Measurements from ENCODE around the gene IL1RAPL2.

The IL1RAPL2 gene

GRCh38 chrX:105299286-105299685, 733.3 kb downstream of the IL1RAPL2 start (continued):
- no peak for TF ChIP-seq ZNF626 (tag by site-specific recombination; IDR thresholded peaks at IDR 0.05)
- no peak for TF ChIP-seq ZNF112 (tag by site-specific recombination; IDR thresholded peaks at IDR 0.05)
- TF ChIP-seq ZNF362 (tag by site-specific recombination; IDR thresholded peaks at IDR 0.05), result no peak
- TF ChIP-seq ZNF169 (tag by site-specific recombination; IDR thresholded peaks at IDR 0.05), result no peak
- no peak for TF ChIP-seq GLIS2 (tag by site-specific recombination; IDR thresholded peaks at IDR 0.05)
- TF ChIP-seq ZNF514 (tag by site-specific recombination; IDR thresholded peaks at IDR 0.05), result no peak
- TF ChIP-seq KLF17 (tag by site-specific recombination; IDR thresholded peaks at IDR 0.05), result no peak
- TF ChIP-seq ZNF501 (tag by site-specific recombination; IDR thresholded peaks at IDR 0.05), result no peak
- TF ChIP-seq ZNF19 (tag by site-specific recombination; IDR thresholded peaks at IDR 0.05; ENCODE audit: low read depth), result no peak
- TF ChIP-seq TCF7L2 (IDR thresholded peaks at IDR 0.05; ENCODE audit: borderline replicate concordance, low read depth, low read length), result no peak

- no peaks in the 10 kb centered on the region for H3K4me1 ChIP-seq (ENCODE audit: control insufficient read depth, insufficient read depth, low read length)
- H3K36me3 ChIP-seq (ENCODE audit: control insufficient read depth in 2 of 2, insufficient read depth in 1 of 2, low read length in 2 of 2), result no peaks in the 10 kb centered on the region
- ChIA-PET CTCF (interaction anchor here (0.6 kb wide), 2 partner anchors 47 to 517 kb away, joined by 3 read pairs; no protein-coding TSS in a partner anchor), POLR2A (no interaction called here)
- no peak overlapping the region for H3K27ac ChIP-seq (ENCODE audit: extremely low read depth, low read depth, low read length)
- H3K4me3 ChIP-seq (ENCODE audit: low read depth, low read length), result no peak overlapping the region
- TF ChIP-seq ZNF114 (tag by site-specific recombination; IDR thresholded peaks at IDR 0.05), result no peak
- TF ChIP-seq ZNF174 (tag by site-specific recombination; IDR thresholded peaks at IDR 0.05), result no peak
- TF ChIP-seq ZNF155 (tag by site-specific recombination; IDR thresholded peaks at IDR 0.05), result no peak
- no peak for TF ChIP-seq HOXC10 (CRISPR knock-in tag; IDR thresholded peaks at IDR 0.05)
- no peak for TF ChIP-seq EGR2 (tag by site-specific recombination; IDR thresholded peaks at IDR 0.05; ENCODE audit: low read depth)
- TF ChIP-seq CTCF (tag by site-specific recombination; IDR thresholded peaks at IDR 0.05), result no peak
- no peak for TF ChIP-seq GLIS1 (tag by site-specific recombination; IDR thresholded peaks at IDR 0.05)
- TF ChIP-seq ZNF610 (tag by site-specific recombination; IDR thresholded peaks at IDR 0.05; ENCODE audit: borderline replicate concordance), result no peak
- no peak for TF ChIP-seq REST (tag by site-specific recombination; IDR thresholded peaks at IDR 0.05)
- no peak for TF ChIP-seq SCRT1 (tag by site-specific recombination; IDR thresholded peaks at IDR 0.05; ENCODE audit: borderline replicate concordance)
- no peak for TF ChIP-seq PRDM4 (tag by site-specific recombination; IDR thresholded peaks at IDR 0.05)
- no peak for TF ChIP-seq ZNF239 (tag by site-specific recombination; IDR thresholded peaks at IDR 0.05)
- no peak for TF ChIP-seq ZNF791 (tag by site-specific recombination; IDR thresholded peaks at IDR 0.05)
- no peak for TF ChIP-seq PRDM10 (tag by site-specific recombination; IDR thresholded peaks at IDR 0.05)
- H3K9me3 ChIP-seq (ENCODE audit: control insufficient read depth, insufficient read depth, low read depth, low read length), result no peaks in the 10 kb centered on the region
These were observed 736.2 kb downstream of the IL1RAPL2 start for GRCh38 chrX:105302246-105302645.

All from HEK293 (cell line).